GM19240 (cell line): Measurements from ENCODE around the gene RANBP1.

Experiments
- DNase-seq: peaks from one replicate; pipeline ENCODE4 v3.0.0; 2011; ENCODE audit warnings: low spot score; ENCODE audit not compliant: insufficient read length

The RANBP1 gene

GRCh38 chr22:20167643-20168322 is 51.9 kb downstream of the RANBP1 start:
- DNase-seq = no peak

GRCh38 chr22:20169253-20169822 is 53.4 kb downstream of the RANBP1 start:
- DNase-seq = no peak

- no peak for DNase-seq
Observed at GRCh38 chr22:20170170-20170569, 54.3 kb downstream of the RANBP1 start.

- DNase-seq = no peak
Observed at GRCh38 chr22:20171288-20172140, 55.6 kb downstream of the RANBP1 start.

GRCh38 chr22:20172141-20172613 is 56.3 kb downstream of the RANBP1 start:
- no peak for DNase-seq

- no peak for DNase-seq
Observed at GRCh38 chr22:20173246-20173645, 57.3 kb downstream of the RANBP1 start.

GRCh38 chr22:20173772-20174171 is 57.9 kb downstream of the RANBP1 start:
- no peak for DNase-seq

GRCh38 chr22:20174785-20175596 is 59.1 kb downstream of the RANBP1 start:
- no peak for DNase-seq

GRCh38 chr22:20175597-20175900 is 59.6 kb downstream of the RANBP1 start:
- no peak for DNase-seq

- DNase-seq = no peak
Observed at GRCh38 chr22:20176421-20177085, 60.6 kb downstream of the RANBP1 start.
